ENCODE results near the gene VSIG10L2. TPM values are rescaled to one million over a fixed set of nuclear protein-coding genes. Genes with fewer than 3 reads are reported as not detected.
A peak's percentile ranks its signal among the peaks of the same experiment; 100 is the strongest.

Gene VSIG10L2
- total RNA-seq, 1 donor from 2014 or later: 28.2 TPM

DNA sequence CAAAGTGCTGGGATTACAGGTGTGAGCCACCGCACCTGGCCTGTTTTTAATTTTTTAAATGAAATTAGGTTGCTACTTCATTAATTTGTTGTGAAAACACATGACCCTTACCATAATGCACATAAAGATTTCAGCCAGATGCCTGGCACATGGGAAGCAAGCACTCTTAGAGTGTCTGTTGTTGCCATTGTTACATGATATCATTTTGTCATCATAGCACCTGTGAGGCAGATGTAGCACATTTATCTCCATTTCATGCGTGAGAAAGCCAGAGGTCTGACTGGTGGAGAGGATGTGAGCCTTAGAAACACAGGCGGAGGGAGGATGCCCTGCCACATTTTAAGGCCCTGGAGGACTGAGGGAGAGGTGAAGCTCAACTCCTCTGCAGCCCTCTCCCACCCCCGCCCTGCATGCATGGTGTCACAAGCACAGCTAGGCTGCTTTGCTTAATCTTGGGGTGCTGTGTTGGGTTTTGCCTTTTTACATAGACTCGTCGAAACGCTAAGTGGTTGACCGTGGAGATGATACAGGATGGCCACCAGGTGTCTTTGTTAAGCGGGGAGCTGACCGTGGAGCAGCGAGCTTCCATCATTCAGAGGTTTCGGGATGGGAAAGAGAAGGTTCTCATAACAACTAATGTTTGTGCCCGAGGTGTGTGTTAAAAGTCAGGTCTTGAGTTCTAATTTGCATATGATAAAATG, 27.6 kb upstream of the VSIG10L2 start:
- H3K4me1 ChIP-seq: no peaks in the 10 kb centered on the region
- no peak for TF ChIP-seq POLR2AphosphoS5 (IDR thresholded peaks at IDR 0.05; ENCODE audit: insufficient read depth in 1 of 2, low read depth in 1 of 2)
- no peak for TF ChIP-seq POLR2A (IDR thresholded peaks at IDR 0.05)
- TF ChIP-seq, protein P1, sequence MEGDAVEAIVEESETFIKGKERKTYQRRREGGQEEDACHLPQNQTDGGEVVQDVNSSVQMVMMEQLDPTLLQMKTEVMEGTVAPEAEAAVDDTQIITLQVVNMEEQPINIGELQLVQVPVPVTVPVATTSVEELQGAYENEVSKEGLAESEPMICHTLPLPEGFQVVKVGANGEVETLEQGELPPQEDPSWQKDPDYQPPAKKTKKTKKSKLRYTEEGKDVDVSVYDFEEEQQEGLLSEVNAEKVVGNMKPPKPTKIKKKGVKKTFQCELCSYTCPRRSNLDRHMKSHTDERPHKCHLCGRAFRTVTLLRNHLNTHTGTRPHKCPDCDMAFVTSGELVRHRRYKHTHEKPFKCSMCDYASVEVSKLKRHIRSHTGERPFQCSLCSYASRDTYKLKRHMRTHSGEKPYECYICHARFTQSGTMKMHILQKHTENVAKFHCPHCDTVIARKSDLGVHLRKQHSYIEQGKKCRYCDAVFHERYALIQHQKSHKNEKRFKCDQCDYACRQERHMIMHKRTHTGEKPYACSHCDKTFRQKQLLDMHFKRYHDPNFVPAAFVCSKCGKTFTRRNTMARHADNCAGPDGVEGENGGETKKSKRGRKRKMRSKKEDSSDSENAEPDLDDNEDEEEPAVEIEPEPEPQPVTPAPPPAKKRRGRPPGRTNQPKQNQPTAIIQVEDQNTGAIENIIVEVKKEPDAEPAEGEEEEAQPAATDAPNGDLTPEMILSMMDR (IDR thresholded peaks at IDR 0.05): no peak
- no peak overlapping the region for H3K27ac ChIP-seq
- H3K27me3 ChIP-seq: no peaks in the 10 kb centered on the region
- intact Hi-C loops (cut with DNase I): no loop called here
- no peaks in the 10 kb centered on the region for H3K36me3 ChIP-seq
- H3K4me3 ChIP-seq: no peak overlapping the region
- H3K9me3 ChIP-seq: no peaks in the 10 kb centered on the region
- peak in 1 of 2 donors; percentile 77 for DNase-seq (ENCODE audit: extremely low spot score in 2 of 2)

DNA sequence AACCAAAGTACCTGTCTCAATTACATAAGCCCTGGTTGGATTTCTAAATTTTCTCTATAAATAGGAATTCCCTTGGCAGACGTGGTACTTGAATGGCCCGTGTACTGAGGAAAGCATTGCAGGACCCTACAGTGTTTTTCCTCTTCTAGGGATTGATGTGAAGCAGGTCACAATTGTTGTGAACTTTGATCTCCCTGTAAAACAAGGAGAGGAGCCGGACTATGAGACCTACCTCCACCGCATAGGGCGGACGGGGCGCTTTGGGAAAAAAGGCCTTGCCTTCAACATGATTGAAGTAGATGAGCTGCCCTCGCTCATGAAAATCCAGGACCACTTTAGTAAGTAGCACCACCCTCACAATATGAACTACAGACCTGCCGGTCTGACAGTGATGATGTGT, 24.8 kb upstream of the VSIG10L2 start:
- Histone ChIP-seq H3K36me3 (no peaks in the 10 kb centered on the region), H3K27me3 (no peaks in the 10 kb centered on the region), H3K27ac (no peak overlapping the region), H3K9me3 (no peaks in the 10 kb centered on the region), H3K4me1 (no peaks in the 10 kb centered on the region), H3K4me3 (no peak overlapping the region)
- DNase-seq (ENCODE audit: extremely low spot score in 2 of 2): peak in 1 of 2 donors; percentile 49
- intact Hi-C loops (cut with DNase I): loop anchor here (5.0 kb wide), 1 partner anchor 276 kb away; no protein-coding TSS in a partner anchor
- no peak for TF ChIP-seq POLR2A (IDR thresholded peaks at IDR 0.05)
- TF ChIP-seq, protein P1 (IDR thresholded peaks at IDR 0.05): no peak
- TF ChIP-seq POLR2AphosphoS5 (IDR thresholded peaks at IDR 0.05; ENCODE audit: insufficient read depth in 1 of 2, low read depth in 1 of 2): no peak

DNA sequence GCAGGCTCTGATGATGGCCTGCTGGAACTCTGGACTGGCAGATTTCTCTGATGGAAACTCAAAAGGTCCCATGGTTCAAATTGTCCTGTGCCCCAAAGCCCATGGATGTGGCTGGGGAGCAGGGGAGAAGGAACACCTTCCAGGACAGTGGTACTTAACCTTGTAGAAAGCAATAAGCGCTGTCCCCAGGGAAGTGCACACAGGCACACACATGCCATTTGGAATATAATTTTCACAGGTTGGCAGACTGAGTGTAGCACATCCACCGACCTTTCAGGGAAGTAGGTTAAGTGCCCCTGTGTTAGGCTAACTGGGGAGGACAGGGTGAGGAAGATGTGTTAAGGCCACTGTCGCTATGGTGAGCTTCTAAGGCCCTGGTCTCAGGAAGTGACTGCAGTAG, 23.7 kb upstream of the VSIG10L2 start:
- intact Hi-C loops (cut with DNase I): loop anchor here (5.0 kb wide), 1 partner anchor 275 kb away; no protein-coding TSS in a partner anchor
- Histone ChIP-seq H3K27ac (no peak overlapping the region), H3K27me3 (no peaks in the 10 kb centered on the region), H3K4me3 (no peak overlapping the region), H3K9me3 (no peaks in the 10 kb centered on the region), H3K36me3 (no peaks in the 10 kb centered on the region), H3K4me1 (no peaks in the 10 kb centered on the region)
- TF ChIP-seq, protein P1 (IDR thresholded peaks at IDR 0.05): no peak
- no peak for TF ChIP-seq POLR2A (IDR thresholded peaks at IDR 0.05)
- no peak for TF ChIP-seq POLR2AphosphoS5 (IDR thresholded peaks at IDR 0.05; ENCODE audit: insufficient read depth in 1 of 2, low read depth in 1 of 2)
- DNase-seq (ENCODE audit: extremely low spot score in 2 of 2): peak in 1 of 2 donors; percentile 83

DNA sequence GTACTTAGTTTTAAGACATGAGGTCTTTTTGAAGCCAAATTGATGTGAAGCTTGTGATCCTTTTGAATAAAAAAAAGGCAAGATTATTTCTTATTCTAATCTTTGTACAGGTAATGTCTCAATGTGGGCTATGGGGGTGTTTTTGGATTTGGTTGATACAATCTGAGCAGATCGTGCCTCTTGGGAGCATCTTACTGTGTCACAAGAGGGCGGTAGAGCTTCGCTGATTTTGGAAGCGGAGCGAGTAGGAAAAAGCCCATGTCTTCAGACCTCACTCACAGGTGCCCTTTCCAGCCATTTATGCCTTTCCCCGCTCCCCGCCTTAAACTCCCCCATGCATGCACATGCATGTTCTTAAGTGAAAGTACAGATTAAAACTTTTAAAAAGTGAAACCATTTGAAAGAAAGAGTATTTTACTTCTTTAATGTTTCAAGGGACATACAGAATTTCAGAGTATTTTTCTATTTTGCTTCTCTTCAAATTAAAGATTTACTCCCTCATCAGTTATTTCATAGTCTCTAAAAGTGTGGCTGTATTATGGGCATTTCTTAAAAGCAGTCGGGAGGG, 22.7 kb upstream of the VSIG10L2 start:
- Histone ChIP-seq H3K27ac (no peak overlapping the region), H3K4me1 (no peaks in the 10 kb centered on the region), H3K36me3 (no peaks in the 10 kb centered on the region), H3K4me3 (no peak overlapping the region), H3K9me3 (no peaks in the 10 kb centered on the region), H3K27me3 (no peaks in the 10 kb centered on the region)
- intact Hi-C loops (cut with DNase I): loop anchor here (5.0 kb wide), 1 partner anchor 274 kb away; no protein-coding TSS in a partner anchor
- peak in 1 of 2 donors; percentile 79 for DNase-seq (ENCODE audit: extremely low spot score in 2 of 2)
- TF ChIP-seq, protein P1 (IDR thresholded peaks at IDR 0.05): peak; percentile 70 to 89 (median 81)
- TF ChIP-seq POLR2A (IDR thresholded peaks at IDR 0.05): no peak

DNA sequence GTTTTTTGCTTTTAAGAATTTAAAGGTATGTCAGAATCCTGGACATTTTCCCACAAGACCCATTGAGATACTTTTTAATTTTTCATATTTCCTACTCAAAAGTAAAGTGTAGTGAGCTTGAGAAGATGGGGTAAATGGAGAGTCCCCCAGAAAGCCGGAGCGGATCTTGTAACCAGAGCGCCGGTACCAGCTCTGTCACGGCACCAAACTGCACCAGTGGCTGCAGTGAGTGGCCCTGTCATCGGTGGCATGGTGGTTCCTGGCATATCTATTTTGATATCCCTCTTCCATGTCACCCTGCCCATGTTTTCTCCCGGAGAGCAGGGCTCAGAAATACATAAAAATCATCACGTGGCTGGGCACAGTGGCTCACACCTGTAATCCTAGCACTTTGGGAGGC, 22.2 kb upstream of the VSIG10L2 start:
- TF ChIP-seq POLR2AphosphoS5 (IDR thresholded peaks at IDR 0.05; ENCODE audit: insufficient read depth in 1 of 2, low read depth in 1 of 2) (no peak), POLR2A (IDR thresholded peaks at IDR 0.05) (no peak)
- TF ChIP-seq, protein P1 (IDR thresholded peaks at IDR 0.05): no peak
- Histone ChIP-seq H3K27ac (no peak overlapping the region), H3K9me3 (no peaks in the 10 kb centered on the region), H3K4me3 (no peak overlapping the region), H3K27me3 (no peaks in the 10 kb centered on the region), H3K36me3 (no peaks in the 10 kb centered on the region), H3K4me1 (no peaks in the 10 kb centered on the region)
- peak in 1 of 2 donors; percentile 52 for DNase-seq (ENCODE audit: extremely low spot score in 2 of 2)
- intact Hi-C loops (cut with DNase I): loop anchor here (5.0 kb wide), 1 partner anchor 274 kb away; no protein-coding TSS in a partner anchor

Measured in vagina (tissue), 2 donors.